ENCODE results near the gene KLK12. TPM values are rescaled to one million over a fixed set of nuclear protein-coding genes. Genes with fewer than 3 reads are reported as not detected.

Gene KLK12
- polyA plus RNA-seq, 1 donor from 2014 or later: not detected

GRCh38 chr19:50981587-50982146, 53.1 kb downstream of the KLK12 start:
- TF ChIP-seq MXI1 (conservative IDR thresholded peaks at IDR 0.05; ENCODE audit: poor library complexity, severe bottlenecking): no peak
- no peak for TF ChIP-seq SMC3 (conservative IDR thresholded peaks at IDR 0.05; ENCODE audit: poor library complexity)
- no peak for TF ChIP-seq REST (IDR thresholded peaks at IDR 0.05; ENCODE audit: borderline replicate concordance)
- TF ChIP-seq TAF1 (IDR thresholded peaks at IDR 0.05; ENCODE audit: low read depth): no peak
- TF ChIP-seq RAD21 (conservative IDR thresholded peaks at IDR 0.05): no peak
- no peak for TF ChIP-seq POLR2AphosphoS5 (IDR thresholded peaks at IDR 0.05)
- no peak for TF ChIP-seq EP300 (conservative IDR thresholded peaks at IDR 0.05; ENCODE audit: poor library complexity, severe bottlenecking)
- TF ChIP-seq CTCF (IDR thresholded peaks at IDR 0.05; ENCODE audit: poor library complexity, severe bottlenecking): no peak
- no peak for TF ChIP-seq EZH2 (IDR thresholded peaks at IDR 0.05; ENCODE audit: borderline replicate concordance, insufficient read depth, low read length, poor library complexity, severe bottlenecking)
- H4K20me1 ChIP-seq (ENCODE audit: insufficient read depth): no peaks in the 10 kb centered on the region
- H3K79me2 ChIP-seq (replicated peaks; ENCODE audit: insufficient read depth, low read length): no peaks in the 10 kb centered on the region
- H3K9me2 ChIP-seq (ENCODE audit: insufficient read depth, low read length): no peaks in the 10 kb centered on the region
- H3K4me3 ChIP-seq (ENCODE audit: low read length): no peak overlapping the region
- no peak overlapping the region for H3K9ac ChIP-seq (ENCODE audit: low read length)
- H3K27ac ChIP-seq (ENCODE audit: low read length): no peak overlapping the region
- no peak overlapping the region for H3K4me2 ChIP-seq (ENCODE audit: low read length)
- no peaks in the 10 kb centered on the region for H3F3A ChIP-seq (ENCODE audit: insufficient read depth, low read length, poor library complexity, severe bottlenecking)
- H3K27me3 ChIP-seq (ENCODE audit: insufficient read depth, low read depth, low read length): no peaks in the 10 kb centered on the region
- H3K9me3 ChIP-seq (ENCODE audit: low read length): no peaks in the 10 kb centered on the region
- no peak overlapping the region for H2AFZ ChIP-seq (ENCODE audit: low read depth, low read length)
- no peaks in the 10 kb centered on the region for H3K36me3 ChIP-seq (ENCODE audit: insufficient read depth, low read length)

- Histone ChIP-seq H3F3A (ENCODE audit: insufficient read depth, low read length, poor library complexity, severe bottlenecking) (no peaks in the 10 kb centered on the region), H3K9me2 (ENCODE audit: insufficient read depth, low read length) (no peaks in the 10 kb centered on the region), H3K36me3 (ENCODE audit: insufficient read depth, low read length) (no peaks in the 10 kb centered on the region), H3K9me3 (ENCODE audit: low read length) (no peaks in the 10 kb centered on the region), H3K27ac (ENCODE audit: low read length) (no peak overlapping the region), H3K4me3 (ENCODE audit: low read length) (no peak overlapping the region), H3K4me2 (ENCODE audit: low read length) (no peak overlapping the region), H2AFZ (ENCODE audit: low read depth, low read length) (no peak overlapping the region), H3K9ac (ENCODE audit: low read length) (no peak overlapping the region), H3K79me2 (replicated peaks; ENCODE audit: insufficient read depth, low read length) (no peaks in the 10 kb centered on the region), H4K20me1 (ENCODE audit: insufficient read depth) (no peaks in the 10 kb centered on the region), H3K27me3 (ENCODE audit: insufficient read depth, low read depth, low read length) (no peaks in the 10 kb centered on the region)
- TF ChIP-seq EZH2 (IDR thresholded peaks at IDR 0.05; ENCODE audit: borderline replicate concordance, insufficient read depth, low read length, poor library complexity, severe bottlenecking): no peak
- TF ChIP-seq REST (IDR thresholded peaks at IDR 0.05; ENCODE audit: borderline replicate concordance): no peak
- TF ChIP-seq EP300 (conservative IDR thresholded peaks at IDR 0.05; ENCODE audit: poor library complexity, severe bottlenecking): no peak
- no peak for TF ChIP-seq POLR2AphosphoS5 (IDR thresholded peaks at IDR 0.05)
- no peak for TF ChIP-seq CTCF (IDR thresholded peaks at IDR 0.05; ENCODE audit: poor library complexity, severe bottlenecking)
- no peak for TF ChIP-seq MXI1 (conservative IDR thresholded peaks at IDR 0.05; ENCODE audit: poor library complexity, severe bottlenecking)
- no peak for TF ChIP-seq RAD21 (conservative IDR thresholded peaks at IDR 0.05)
Observed at GRCh38 chr19:50980208-50980607, 54.6 kb downstream of the KLK12 start.

Measured in neural cell (in vitro differentiated cells).